ENCODE results near the gene ADGRL2.

- TF ChIP-seq CTCF (conservative IDR thresholded peaks at IDR 0.05 in 1 of 2, IDR thresholded peaks at IDR 0.05 in 1 of 2; ENCODE audit: extremely low read depth in 1 of 2, insufficient read depth in 1 of 2, low read depth in 1 of 2, low read length in 2 of 2) (no peak), EZH2 (IDR thresholded peaks at IDR 0.05; ENCODE audit: borderline replicate concordance, low read length) (no peak)
Observed at GRCh38 chr1:81878538-81878937, 77.8 kb downstream of the ADGRL2 start.
